Kidney epithelial cell (primary cell): ENCODE data around the gene PRKCA. TPM values are rescaled to one million over a fixed set of nuclear protein-coding genes. Genes with fewer than 3 reads are reported as not detected.
"Not testable (repeated sequence)": the region's sequence is repeated elsewhere in the genome, so short reads cannot be mapped to it uniquely, and the experiment has no call there.

Source experiments
- DNase-seq: peaks from one replicate; pipeline ENCODE4 v3.0.0-alpha.2; 2010; ENCODE audit warnings: low read depth
- H3K27me3 ChIP-seq: 2 replicates; pipeline ENCODE4 v1.6.0; 2011; ENCODE audit warnings: low read length; ENCODE audit not compliant: control insufficient read depth, insufficient read depth
- H3K36me3 ChIP-seq: 2 replicates; pipeline ENCODE4 v1.5.1; 2011; ENCODE audit warnings: low read length; ENCODE audit not compliant: control insufficient read depth, insufficient read depth
- H3K4me3 ChIP-seq: 2 replicates; pipeline ENCODE4 v1.5.1; 2011; ENCODE audit warnings: low read depth, mild to moderate bottlenecking, control low read depth, low read length
- CTCF ChIP-seq: IDR thresholded peaks from 2 replicates; pipeline ENCODE4 v1.5.1; 2011; ENCODE audit warnings: mild to moderate bottlenecking, moderate library complexity, low read length, control low read depth, inconsistent platforms; ENCODE audit not compliant: insufficient read depth, poor library complexity, severe bottlenecking
- total RNA-seq: library from RNA; depleted of rRNA; stranded (reverse); fragments of >200 nt; gene quantifications from 2 replicates; pipeline ENCODE4 v1.2.3, GENCODE V29; 2015

The PRKCA gene
- total RNA-seq, 1 donor from 2014 or later: 5.7 TPM

DNA sequence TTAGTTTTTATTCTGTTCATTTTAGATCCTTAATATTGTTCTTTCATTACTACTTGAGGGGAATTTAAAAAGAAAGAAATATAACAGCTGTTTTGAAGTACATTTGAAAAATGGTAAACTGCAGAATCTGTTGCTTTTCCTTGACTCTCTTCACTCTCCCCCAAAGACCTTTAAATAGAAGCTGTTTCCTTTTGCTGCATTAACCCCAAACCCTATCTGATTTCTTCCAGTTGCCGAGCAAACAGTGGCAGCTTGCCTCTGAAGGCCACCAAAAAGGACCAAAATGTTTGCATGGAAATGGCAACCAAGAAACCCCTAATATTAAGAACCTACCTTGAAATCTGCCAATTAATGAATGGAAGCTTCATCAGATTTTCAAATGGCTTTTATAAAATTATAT lies 37.1 kb downstream of the PRKCA start:
- DNase-seq: no peak
- Histone ChIP-seq H3K4me3 (no peak overlapping the region), H3K27me3 (no peaks in the 10 kb centered on the region), H3K36me3 (no peaks in the 10 kb centered on the region)
- TF ChIP-seq CTCF: no peak

GRCh38 chr17:66340720-66341119 lies 38.3 kb downstream of the PRKCA start:
- Histone ChIP-seq H3K27me3 (no peaks in the 10 kb centered on the region), H3K36me3 (no peaks in the 10 kb centered on the region), H3K4me3 (no peak overlapping the region)
- no peak for DNase-seq
- no peak for TF ChIP-seq CTCF

GRCh38 chr17:66341462-66341861 lies 39.0 kb downstream of the PRKCA start:
- no peak for DNase-seq
- no peaks in the 10 kb centered on the region for H3K27me3 ChIP-seq

DNA sequence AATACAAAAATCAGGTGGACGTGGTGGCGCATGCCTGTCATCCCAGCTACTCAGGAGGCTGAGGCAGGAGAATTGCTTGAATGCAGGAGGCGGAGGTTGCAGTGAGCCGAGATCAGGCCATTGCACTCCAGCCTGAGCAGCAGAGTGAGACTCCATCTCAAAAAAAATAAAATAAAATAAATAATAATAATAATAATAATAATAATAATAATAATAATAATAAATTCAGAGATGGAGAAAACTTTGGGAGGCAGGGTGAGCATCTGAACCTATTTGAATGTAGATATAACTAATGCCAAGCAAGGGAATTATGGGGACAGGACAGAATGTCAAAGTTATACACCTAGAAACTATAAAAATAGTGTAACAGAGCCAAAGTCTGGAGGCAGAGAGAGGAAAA lies 39.9 kb downstream of the PRKCA start:
- not testable (repeated sequence) for DNase-seq, H3K4me3 ChIP-seq, H3K36me3 ChIP-seq, H3K27me3 ChIP-seq

More at GRCh38 chr17:66341462-66341861, 39.0 kb downstream of the PRKCA start:
- H3K36me3 ChIP-seq: no peaks in the 10 kb centered on the region
- H3K4me3 ChIP-seq: no peak overlapping the region
- no peak for TF ChIP-seq CTCF

GRCh38 chr17:66343531-66344078 lies 41.2 kb downstream of the PRKCA start:
- Histone ChIP-seq H3K27me3 (no peaks in the 10 kb centered on the region), H3K4me3 (no peak overlapping the region), H3K36me3 (no peaks in the 10 kb centered on the region)
- no peak for TF ChIP-seq CTCF
- DNase-seq: no peak

- no peak for TF ChIP-seq CTCF
- no peaks in the 10 kb centered on the region for H3K36me3 ChIP-seq
- H3K4me3 ChIP-seq: no peak overlapping the region
- no peak for DNase-seq
- H3K27me3 ChIP-seq: no peaks in the 10 kb centered on the region
Measured at GRCh38 chr17:66344473-66344872, 42.1 kb downstream of the PRKCA start.
